ENCODE results near the gene RGS14.
"Not testable (repeated sequence)": the region's sequence is repeated elsewhere in the genome, so short reads cannot be mapped to it uniquely, and the experiment has no call there.

RGS14 gene

DNA sequence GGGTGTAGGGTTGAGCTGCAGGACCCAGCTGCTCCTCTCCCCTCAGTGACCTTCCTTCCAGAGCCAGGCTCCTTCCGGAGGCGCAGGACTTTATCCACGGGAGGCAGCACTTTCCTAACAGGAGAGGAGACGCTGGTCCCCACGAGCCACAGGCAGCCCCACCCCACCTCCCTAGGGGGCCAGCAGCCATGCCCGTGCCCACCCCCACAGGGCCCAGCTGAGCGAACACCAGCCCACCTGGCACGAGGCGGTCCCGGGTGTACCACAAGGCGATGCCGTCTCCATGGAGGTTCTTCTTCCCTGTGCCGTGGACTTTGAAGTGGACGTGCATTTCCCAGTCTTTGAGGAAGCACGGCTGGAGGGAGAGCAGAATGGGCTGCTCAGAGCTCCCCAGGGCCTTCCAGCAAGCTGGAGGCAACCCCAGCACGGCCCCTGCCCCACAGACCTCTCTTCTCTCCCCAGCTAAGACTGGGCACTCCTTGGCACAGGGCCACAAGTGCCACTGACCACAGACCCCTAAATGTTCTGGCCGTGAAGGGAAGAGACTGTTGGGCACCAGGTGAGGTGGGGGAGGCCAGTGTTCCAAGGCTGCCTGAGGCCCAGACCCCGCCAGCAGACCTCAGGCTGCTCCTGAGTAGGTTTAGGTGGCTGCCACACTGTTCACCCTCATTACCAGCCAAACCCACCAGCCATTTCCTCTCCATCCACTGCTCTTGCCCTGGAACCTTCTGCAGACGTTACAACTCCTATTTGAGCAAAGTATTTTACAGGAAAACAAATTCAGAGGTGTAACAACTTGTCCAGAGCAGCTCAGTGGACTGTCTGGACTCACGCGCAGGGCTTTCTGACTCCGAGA, 19.2 kb upstream of the RGS14 start:
- no peak for ATAC-seq

DNA sequence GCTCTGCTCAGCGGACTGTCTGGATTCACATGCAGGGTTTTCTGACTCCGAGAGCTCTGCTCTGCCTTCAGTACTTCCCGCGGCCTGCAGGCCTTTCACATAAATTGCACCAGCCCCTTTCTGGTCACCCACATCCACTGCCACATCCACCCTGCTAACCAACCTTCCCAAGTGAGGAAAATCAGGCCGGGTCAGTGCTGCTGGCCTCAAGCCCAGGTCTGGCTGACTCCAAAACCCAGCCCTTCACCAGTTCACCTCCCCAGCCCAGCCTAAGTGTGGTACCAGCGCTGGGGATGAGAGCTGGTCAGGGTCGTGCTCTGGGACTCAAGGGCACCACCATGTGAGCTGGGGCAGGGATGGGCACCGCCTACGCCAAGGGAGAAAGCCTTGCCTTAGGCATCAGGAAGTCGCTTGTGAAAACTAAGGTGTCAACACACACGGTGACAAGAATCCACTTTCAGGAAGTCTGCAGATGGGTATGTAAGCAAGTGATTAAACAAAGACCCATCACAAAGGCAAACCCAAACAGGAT, 18.6 kb upstream of the RGS14 start:
- no peak for ATAC-seq
- TF ChIP-seq ESRRG (CRISPR knock-in tag; IDR thresholded peaks at IDR 0.05) (no peak), ZNF565 (CRISPR knock-in tag; conservative IDR thresholded peaks at IDR 0.05; ENCODE audit: low read depth) (no peak), RARB (CRISPR knock-in tag; IDR thresholded peaks at IDR 0.05) (no peak)
- TF ChIP-seq, protein P1, sequence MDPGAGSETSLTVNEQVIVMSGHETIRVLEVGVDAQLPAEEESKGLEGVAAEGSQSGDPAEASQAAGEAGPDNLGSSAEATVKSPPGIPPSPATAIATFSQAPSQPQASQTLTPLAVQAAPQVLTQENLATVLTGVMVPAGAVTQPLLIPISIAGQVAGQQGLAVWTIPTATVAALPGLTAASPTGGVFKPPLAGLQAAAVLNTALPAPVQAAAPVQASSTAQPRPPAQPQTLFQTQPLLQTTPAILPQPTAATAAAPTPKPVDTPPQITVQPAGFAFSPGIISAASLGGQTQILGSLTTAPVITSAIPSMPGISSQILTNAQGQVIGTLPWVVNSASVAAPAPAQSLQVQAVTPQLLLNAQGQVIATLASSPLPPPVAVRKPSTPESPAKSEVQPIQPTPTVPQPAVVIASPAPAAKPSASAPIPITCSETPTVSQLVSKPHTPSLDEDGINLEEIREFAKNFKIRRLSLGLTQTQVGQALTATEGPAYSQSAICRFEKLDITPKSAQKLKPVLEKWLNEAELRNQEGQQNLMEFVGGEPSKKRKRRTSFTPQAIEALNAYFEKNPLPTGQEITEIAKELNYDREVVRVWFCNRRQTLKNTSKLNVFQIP (CRISPR knock-in tag; IDR thresholded peaks at IDR 0.05; ENCODE audit: borderline replicate concordance, low read depth): no peak

More for the DNA sequence above, 19.2 kb upstream of the RGS14 start:
- TF ChIP-seq ISL1 (CRISPR knock-in tag; IDR thresholded peaks at IDR 0.05) (no peak), TOX (CRISPR knock-in tag; IDR thresholded peaks at IDR 0.05; ENCODE audit: borderline replicate concordance) (no peak), BACH2 (CRISPR knock-in tag; IDR thresholded peaks at IDR 0.05; ENCODE audit: borderline replicate concordance) (no peak), SNAI2 (CRISPR knock-in tag; IDR thresholded peaks at IDR 0.05) (no peak), ZFP30 (CRISPR knock-in tag; IDR thresholded peaks at IDR 0.05) (no peak), ESRRG (CRISPR knock-in tag; IDR thresholded peaks at IDR 0.05) (no peak), ARNTL (CRISPR knock-in tag; IDR thresholded peaks at IDR 0.05; ENCODE audit: borderline replicate concordance, low read depth) (no peak), ZFP3 (CRISPR knock-in tag; IDR thresholded peaks at IDR 0.05) (no peak), RARB (CRISPR knock-in tag; IDR thresholded peaks at IDR 0.05) (no peak), OSR1 (CRISPR knock-in tag; IDR thresholded peaks at IDR 0.05) (no peak), GLIS3 (CRISPR knock-in tag; IDR thresholded peaks at IDR 0.05) (no peak)
- TF ChIP-seq, protein P2, sequence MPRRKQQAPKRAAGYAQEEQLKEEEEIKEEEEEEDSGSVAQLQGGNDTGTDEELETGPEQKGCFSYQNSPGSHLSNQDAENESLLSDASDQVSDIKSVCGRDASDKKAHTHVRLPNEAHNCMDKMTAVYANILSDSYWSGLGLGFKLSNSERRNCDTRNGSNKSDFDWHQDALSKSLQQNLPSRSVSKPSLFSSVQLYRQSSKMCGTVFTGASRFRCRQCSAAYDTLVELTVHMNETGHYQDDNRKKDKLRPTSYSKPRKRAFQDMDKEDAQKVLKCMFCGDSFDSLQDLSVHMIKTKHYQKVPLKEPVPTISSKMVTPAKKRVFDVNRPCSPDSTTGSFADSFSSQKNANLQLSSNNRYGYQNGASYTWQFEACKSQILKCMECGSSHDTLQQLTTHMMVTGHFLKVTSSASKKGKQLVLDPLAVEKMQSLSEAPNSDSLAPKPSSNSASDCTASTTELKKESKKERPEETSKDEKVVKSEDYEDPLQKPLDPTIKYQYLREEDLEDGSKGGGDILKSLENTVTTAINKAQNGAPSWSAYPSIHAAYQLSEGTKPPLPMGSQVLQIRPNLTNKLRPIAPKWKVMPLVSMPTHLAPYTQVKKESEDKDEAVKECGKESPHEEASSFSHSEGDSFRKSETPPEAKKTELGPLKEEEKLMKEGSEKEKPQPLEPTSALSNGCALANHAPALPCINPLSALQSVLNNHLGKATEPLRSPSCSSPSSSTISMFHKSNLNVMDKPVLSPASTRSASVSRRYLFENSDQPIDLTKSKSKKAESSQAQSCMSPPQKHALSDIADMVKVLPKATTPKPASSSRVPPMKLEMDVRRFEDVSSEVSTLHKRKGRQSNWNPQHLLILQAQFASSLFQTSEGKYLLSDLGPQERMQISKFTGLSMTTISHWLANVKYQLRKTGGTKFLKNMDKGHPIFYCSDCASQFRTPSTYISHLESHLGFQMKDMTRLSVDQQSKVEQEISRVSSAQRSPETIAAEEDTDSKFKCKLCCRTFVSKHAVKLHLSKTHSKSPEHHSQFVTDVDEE (CRISPR knock-in tag; IDR thresholded peaks at IDR 0.05): no peak
- TF ChIP-seq, protein P3, sequence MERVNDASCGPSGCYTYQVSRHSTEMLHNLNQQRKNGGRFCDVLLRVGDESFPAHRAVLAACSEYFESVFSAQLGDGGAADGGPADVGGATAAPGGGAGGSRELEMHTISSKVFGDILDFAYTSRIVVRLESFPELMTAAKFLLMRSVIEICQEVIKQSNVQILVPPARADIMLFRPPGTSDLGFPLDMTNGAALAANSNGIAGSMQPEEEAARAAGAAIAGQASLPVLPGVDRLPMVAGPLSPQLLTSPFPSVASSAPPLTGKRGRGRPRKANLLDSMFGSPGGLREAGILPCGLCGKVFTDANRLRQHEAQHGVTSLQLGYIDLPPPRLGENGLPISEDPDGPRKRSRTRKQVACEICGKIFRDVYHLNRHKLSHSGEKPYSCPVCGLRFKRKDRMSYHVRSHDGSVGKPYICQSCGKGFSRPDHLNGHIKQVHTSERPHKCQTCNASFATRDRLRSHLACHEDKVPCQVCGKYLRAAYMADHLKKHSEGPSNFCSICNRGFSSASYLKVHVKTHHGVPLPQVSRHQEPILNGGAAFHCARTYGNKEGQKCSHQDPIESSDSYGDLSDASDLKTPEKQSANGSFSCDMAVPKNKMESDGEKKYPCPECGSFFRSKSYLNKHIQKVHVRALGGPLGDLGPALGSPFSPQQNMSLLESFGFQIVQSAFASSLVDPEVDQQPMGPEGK (CRISPR knock-in tag; IDR thresholded peaks at IDR 0.05; ENCODE audit: borderline replicate concordance): no peak

DNA sequence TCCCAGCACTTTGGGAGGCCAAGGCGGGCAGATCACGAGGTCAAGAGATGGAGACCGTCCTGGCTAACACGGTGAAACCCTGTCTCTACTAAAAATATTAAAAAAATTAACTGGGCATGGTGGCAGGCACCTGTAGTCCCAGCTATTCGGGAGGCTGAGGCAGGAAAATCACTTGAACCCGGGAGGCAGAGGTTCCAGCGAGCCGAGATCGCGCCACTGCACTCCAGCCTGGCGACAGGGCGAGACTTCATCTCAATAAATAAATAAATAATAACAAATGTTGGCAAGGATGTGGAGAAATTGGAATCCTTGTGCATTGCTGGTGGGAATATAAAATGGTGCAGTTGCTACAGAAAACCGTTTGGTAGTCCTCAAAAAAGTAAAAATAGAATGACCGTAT, 14.7 kb upstream of the RGS14 start:
- not testable (repeated sequence) for ATAC-seq

DNA sequence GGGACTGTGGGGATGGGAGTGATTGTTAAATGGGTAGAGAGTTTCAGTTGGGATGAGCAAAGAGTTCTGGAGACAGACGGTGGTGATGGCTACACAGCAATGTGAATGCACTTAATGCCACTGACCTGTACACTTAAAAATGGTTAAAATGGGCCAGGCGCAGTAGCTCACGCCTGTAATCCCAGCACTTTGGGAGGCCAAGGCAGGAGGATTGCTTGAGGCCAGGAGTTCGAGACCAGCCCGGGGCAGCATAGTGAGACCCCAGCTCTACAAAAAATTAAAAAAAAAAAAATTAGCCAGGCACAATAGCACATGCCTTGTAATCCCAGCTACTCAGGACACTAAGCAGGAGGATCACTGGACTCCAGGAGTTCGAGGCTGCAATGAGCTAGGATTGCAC, 13.9 kb upstream of the RGS14 start:
- ATAC-seq: no peak
- TF ChIP-seq GLIS3 (CRISPR knock-in tag; IDR thresholded peaks at IDR 0.05) (no peak), ZC3H10 (CRISPR knock-in tag; IDR thresholded peaks at IDR 0.05) (no peak), CSDC2 (CRISPR knock-in tag; IDR thresholded peaks at IDR 0.05) (no peak), ARNTL (CRISPR knock-in tag; IDR thresholded peaks at IDR 0.05; ENCODE audit: borderline replicate concordance, low read depth) (no peak), ZFP3 (CRISPR knock-in tag; IDR thresholded peaks at IDR 0.05) (no peak), ZNF8 (CRISPR knock-in tag; IDR thresholded peaks at IDR 0.05) (no peak)

DNA sequence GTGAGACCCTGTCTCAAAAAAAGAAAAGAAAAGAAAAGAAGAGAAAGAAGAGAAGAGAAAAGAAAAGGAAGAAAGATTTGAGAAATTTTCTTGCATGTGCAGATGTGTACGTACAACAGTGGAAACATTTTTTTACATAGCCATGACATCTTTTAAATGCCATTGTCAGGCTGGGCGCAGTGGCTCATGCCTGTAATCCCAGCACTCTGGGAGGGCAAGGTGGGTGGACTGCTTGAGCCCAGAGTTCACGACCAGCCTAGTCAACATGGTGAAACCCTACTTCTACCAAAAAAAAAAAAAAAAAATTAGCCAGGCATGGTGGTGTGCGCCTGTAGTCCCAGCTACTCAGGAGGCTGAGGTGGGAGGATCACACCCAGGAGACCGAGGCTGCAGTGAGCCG, 12.8 kb upstream of the RGS14 start:
- TF ChIP-seq, protein P1 (CRISPR knock-in tag; IDR thresholded peaks at IDR 0.05; ENCODE audit: borderline replicate concordance, low read depth): no peak
- TF ChIP-seq PPARA (CRISPR knock-in tag; IDR thresholded peaks at IDR 0.05; ENCODE audit: borderline replicate concordance) (no peak), CSDC2 (CRISPR knock-in tag; IDR thresholded peaks at IDR 0.05) (no peak), TOX (CRISPR knock-in tag; IDR thresholded peaks at IDR 0.05; ENCODE audit: borderline replicate concordance) (no peak)
- no peak for ATAC-seq
